ENCODE results near the gene BDKRB2.
"Not testable (repeated sequence)": the region's sequence is repeated elsewhere in the genome, so short reads cannot be mapped to it uniquely, and the experiment has no call there.

BDKRB2 gene

GRCh38 chr14:96243785-96244184 is 39.1 kb downstream of the BDKRB2 start:
- no peak for DNase-seq (ENCODE audit: low read depth)

GRCh38 chr14:96245074-96245473 is 40.4 kb downstream of the BDKRB2 start:
- DNase-seq (ENCODE audit: low read depth); H3K4me3 ChIP-seq (replicated peaks; ENCODE audit: low read depth, low read length): not testable (repeated sequence)

More at GRCh38 chr14:96243785-96244184, 39.1 kb downstream of the BDKRB2 start:
- TF ChIP-seq CTCF (IDR thresholded peaks at IDR 0.05; ENCODE audit: low read length, missing control alignments), result no peak
- H3K4me3 ChIP-seq (replicated peaks; ENCODE audit: low read depth, low read length), result no peak overlapping the region

- no peak overlapping the region for H3K4me3 ChIP-seq (replicated peaks; ENCODE audit: low read depth, low read length)
- no peak for DNase-seq (ENCODE audit: low read depth)
- TF ChIP-seq CTCF (IDR thresholded peaks at IDR 0.05; ENCODE audit: low read length, missing control alignments), result no peak
Measured at GRCh38 chr14:96245710-96246538, 41.3 kb downstream of the BDKRB2 start.

GRCh38 chr14:96246539-96246847 is 41.9 kb downstream of the BDKRB2 start:
- no peak overlapping the region for H3K4me3 ChIP-seq (replicated peaks; ENCODE audit: low read depth, low read length)
- no peak for TF ChIP-seq CTCF (IDR thresholded peaks at IDR 0.05; ENCODE audit: low read length, missing control alignments)
- DNase-seq (ENCODE audit: low read depth), result peak; percentile 93

- H3K4me3 ChIP-seq (replicated peaks; ENCODE audit: low read depth, low read length), result no peak overlapping the region
- TF ChIP-seq CTCF (IDR thresholded peaks at IDR 0.05; ENCODE audit: low read length, missing control alignments), result no peak
- no peak for DNase-seq (ENCODE audit: low read depth)
Measured at GRCh38 chr14:96247031-96247430, 42.4 kb downstream of the BDKRB2 start.

GRCh38 chr14:96249029-96249428 is 44.4 kb downstream of the BDKRB2 start:
- H3K4me3 ChIP-seq (replicated peaks; ENCODE audit: low read depth, low read length), result no peak overlapping the region
- TF ChIP-seq CTCF (IDR thresholded peaks at IDR 0.05; ENCODE audit: low read length, missing control alignments), result no peak
- peak; percentile 94 for DNase-seq (ENCODE audit: low read depth)

- DNase-seq (ENCODE audit: low read depth), result no peak
- H3K4me3 ChIP-seq (replicated peaks; ENCODE audit: low read depth, low read length), result no peak overlapping the region
- TF ChIP-seq CTCF (IDR thresholded peaks at IDR 0.05; ENCODE audit: low read length, missing control alignments), result no peak
Measured at GRCh38 chr14:96250485-96250884, 45.8 kb downstream of the BDKRB2 start.

All from fibroblast of pulmonary artery (primary cell).